Activated gamma-delta T cell (primary cell): ENCODE results near the gene CDC25B.
A peak's percentile ranks its signal among the peaks of the same experiment; 100 is the strongest.

ENCODE experiments used
- DNase-seq: peaks from one replicate; lab custom pipeline; 2025; lab: John Stamatoyannopoulos, UW

The CDC25B gene

GRCh38 chr20:3804254-3804751 is 8.2 kb downstream of the CDC25B start:
- DNase-seq: no peak

- DNase-seq: no peak
Measured at GRCh38 chr20:3804781-3805180, 8.7 kb downstream of the CDC25B start.

GRCh38 chr20:3808544-3808943 is 12.4 kb downstream of the CDC25B start:
- no peak for DNase-seq

- DNase-seq: peak; percentile 82
Measured at GRCh38 chr20:3811467-3812258, 15.6 kb downstream of the CDC25B start.

- DNase-seq: no peak
Measured at GRCh38 chr20:3812259-3812681, 16.2 kb downstream of the CDC25B start.

- DNase-seq: no peak
Measured at GRCh38 chr20:3812975-3813847, 17.1 kb downstream of the CDC25B start.

GRCh38 chr20:3813848-3814581 is 17.9 kb downstream of the CDC25B start:
- no peak for DNase-seq

- DNase-seq: no peak
Measured at GRCh38 chr20:3814928-3815495, 18.9 kb downstream of the CDC25B start.

GRCh38 chr20:3815703-3816315 is 19.7 kb downstream of the CDC25B start:
- no peak for DNase-seq

- DNase-seq: no peak
Measured at GRCh38 chr20:3818155-3819151, 22.3 kb downstream of the CDC25B start.

GRCh38 chr20:3819411-3820047 is 23.4 kb downstream of the CDC25B start:
- no peak for DNase-seq

GRCh38 chr20:3820048-3820900 is 24.2 kb downstream of the CDC25B start, which contains the start of gene AP5S1:
Gene AP5S1, plus strand, starts transcription at chr20:3820547. Its CDS starts 1,571 bp downstream, at chr20:3822118.
- peak; percentile 96 for DNase-seq

- no peak for DNase-seq
Measured at GRCh38 chr20:3820901-3821727, 25.0 kb downstream of the CDC25B start.

GRCh38 chr20:3821996-3822395 is 25.9 kb downstream of the CDC25B start:
- no peak for DNase-seq

GRCh38 chr20:3823881-3824280 is 27.8 kb downstream of the CDC25B start:
- DNase-seq: no peak

- DNase-seq: no peak
Measured at GRCh38 chr20:3825526-3825925, 29.4 kb downstream of the CDC25B start.

GRCh38 chr20:3826420-3826819 is 30.3 kb downstream of the CDC25B start:
- DNase-seq: no peak

GRCh38 chr20:3828798-3829197 is 32.7 kb downstream of the CDC25B start:
- no peak for DNase-seq
